G401.6 (cell line): ENCODE measurements around the gene DCAF15.

Experiments
- FAIRE-seq: peaks from 2 replicates; lab custom pipeline; 2012; peaks lifted over from hg19 to GRCh38; lab: Jason Lieb, UNC

The DCAF15 gene

GRCh38 chr19:13931391-13932148 lies 20.7 kb upstream of the DCAF15 start:
- no peak for FAIRE-seq

GRCh38 chr19:13932149-13932637 lies 20.1 kb upstream of the DCAF15 start:
- FAIRE-seq = no peak

- FAIRE-seq = no peak
Observed at GRCh38 chr19:13932911-13933393, 19.4 kb upstream of the DCAF15 start.

GRCh38 chr19:13934785-13935109 lies 17.6 kb upstream of the DCAF15 start:
- FAIRE-seq = no peak

- no peak for FAIRE-seq
Observed at GRCh38 chr19:13935765-13936510, 16.4 kb upstream of the DCAF15 start.

- no peak for FAIRE-seq
Observed at GRCh38 chr19:13937479-13938300, 14.6 kb upstream of the DCAF15 start.

- FAIRE-seq = no peak
Observed at GRCh38 chr19:13938301-13939064, 13.8 kb upstream of the DCAF15 start, which contains the start of gene PODNL1. Gene PODNL1, minus strand, starts transcription at chr19:13938417. Its CDS starts 236 bp downstream, at chr19:13938181.

- FAIRE-seq = no peak
Observed at GRCh38 chr19:13942023-13942684, 10.2 kb upstream of the DCAF15 start.

- FAIRE-seq = no peak
Observed at GRCh38 chr19:13946414-13946813, 5.9 kb upstream of the DCAF15 start.

GRCh38 chr19:13951043-13951442 lies 1.3 kb upstream of the DCAF15 start:
- no peak for FAIRE-seq

GRCh38 chr19:13951799-13952153 lies 533 bp upstream of the DCAF15 start:
- no peak for FAIRE-seq

GRCh38 chr19:13952931-13953531 lies 722 bp downstream of the DCAF15 start:
- FAIRE-seq = no peak

GRCh38 chr19:13954185-13954584 lies 1.9 kb downstream of the DCAF15 start:
- FAIRE-seq = no peak

- no peak for FAIRE-seq
Observed at GRCh38 chr19:13955662-13956364, 3.5 kb downstream of the DCAF15 start.

- no peak for FAIRE-seq
Observed at GRCh38 chr19:13956365-13956744, 4.0 kb downstream of the DCAF15 start.

GRCh38 chr19:13957051-13957450 lies 4.7 kb downstream of the DCAF15 start:
- FAIRE-seq = no peak

- no peak for FAIRE-seq
Observed at GRCh38 chr19:13958043-13958442, 5.7 kb downstream of the DCAF15 start.

- FAIRE-seq = no peak
Observed at GRCh38 chr19:13959141-13959961, 7.0 kb downstream of the DCAF15 start.
